Bone marrow (tissue), 2 donors: Measurements from ENCODE around the gene C1orf87.

Source experiments
- DNase-seq, 2 donors: peaks; one replicate each; lab custom pipeline; 2025; lab: John Stamatoyannopoulos, UW

Gene C1orf87

GRCh38 chr1:60063561-60063960, 10.0 kb downstream of the C1orf87 start:
- no peak for DNase-seq

- no peak for DNase-seq
Measured at GRCh38 chr1:60059468-60059867, 14.1 kb downstream of the C1orf87 start.

DNA sequence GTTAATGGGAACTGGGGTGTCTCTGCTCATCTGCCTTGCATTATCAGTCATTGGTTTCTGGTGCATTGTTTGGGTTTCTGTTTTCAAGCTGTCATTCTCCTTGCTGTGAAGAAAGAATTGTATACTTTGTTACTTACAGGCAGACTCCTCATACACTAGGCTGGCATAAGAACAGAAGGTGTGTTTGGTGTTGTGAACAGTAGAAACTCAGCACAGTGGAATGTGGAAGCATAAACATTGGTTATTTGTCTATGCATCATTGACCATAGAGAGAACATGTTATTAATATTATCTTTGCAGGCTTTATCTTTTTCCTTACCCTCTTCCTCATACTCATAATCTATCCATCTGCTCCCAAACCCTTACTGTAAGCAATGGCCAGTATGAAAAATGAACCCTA, 18.2 kb downstream of the C1orf87 start:
- DNase-seq = no peak

DNA sequence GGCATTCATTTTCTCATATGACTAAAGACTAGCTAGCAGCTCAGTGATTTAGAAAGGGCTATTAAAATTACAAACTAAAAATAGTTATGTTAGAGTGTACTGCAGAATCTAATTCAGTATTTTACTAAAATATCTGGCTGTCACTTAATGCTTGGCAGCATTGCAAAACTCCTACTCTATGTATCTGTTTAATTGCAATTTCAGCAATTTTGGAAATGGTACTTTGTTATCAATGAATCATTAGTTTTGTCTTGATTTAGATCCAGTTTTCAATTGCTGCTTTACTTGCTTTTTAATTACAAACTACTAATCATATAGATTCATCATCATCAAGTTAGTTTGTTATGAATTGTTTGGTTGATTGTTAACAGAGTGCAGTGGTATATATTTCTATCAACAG, 19.2 kb downstream of the C1orf87 start:
- DNase-seq = no peak

DNA sequence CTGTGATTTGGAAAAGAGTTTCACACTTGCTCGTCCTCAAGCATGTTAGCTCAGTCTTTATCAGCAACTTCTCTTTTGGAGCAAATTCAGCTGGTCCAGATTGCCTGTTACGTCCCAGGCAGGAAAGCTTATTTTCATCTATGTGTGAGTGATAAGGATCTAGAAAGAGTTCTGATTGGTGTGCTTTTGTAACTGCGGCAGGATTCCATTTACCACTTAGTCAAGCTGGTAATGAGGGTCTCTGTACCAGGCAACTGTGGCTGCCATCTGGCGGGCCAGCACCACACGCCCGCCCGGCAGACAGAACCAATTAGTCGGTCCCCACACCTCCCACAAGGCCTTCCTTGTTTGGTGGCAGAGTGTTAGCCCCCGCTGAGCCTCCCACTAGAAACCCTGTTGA, 21.0 kb downstream of the C1orf87 start:
- no peak for DNase-seq

GRCh38 chr1:60051191-60051590, 22.4 kb downstream of the C1orf87 start:
- no peak for DNase-seq

- DNase-seq = no peak
Measured at GRCh38 chr1:60049188-60049587, 24.4 kb downstream of the C1orf87 start.

- no peak for DNase-seq
Measured at GRCh38 chr1:60044881-60045280, 28.7 kb downstream of the C1orf87 start.

DNA sequence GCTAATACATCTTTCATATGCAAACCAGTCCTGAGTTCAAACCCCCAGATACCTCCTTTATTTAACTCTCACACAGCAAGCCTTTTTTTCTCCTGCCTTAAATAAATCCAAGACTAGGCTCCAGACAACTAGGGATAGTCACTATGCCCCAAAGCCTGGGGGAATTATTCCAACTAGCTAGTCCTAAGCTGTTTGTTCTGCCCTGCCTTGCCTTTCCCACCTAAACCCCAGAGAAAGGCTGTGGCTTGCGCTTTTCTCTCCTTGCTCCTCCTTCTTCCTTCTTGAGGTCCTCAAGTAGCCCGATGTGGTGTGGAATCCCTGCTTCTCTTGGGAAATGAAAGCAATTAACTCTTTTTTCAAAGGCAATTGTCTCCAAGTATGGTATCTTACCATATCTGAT, 31.8 kb downstream of the C1orf87 start:
- DNase-seq = no peak

- no peak for DNase-seq
Measured at GRCh38 chr1:60037669-60038068, 35.9 kb downstream of the C1orf87 start.

- no peak for DNase-seq
Measured at GRCh38 chr1:60036856-60037460, 36.6 kb downstream of the C1orf87 start.

DNA sequence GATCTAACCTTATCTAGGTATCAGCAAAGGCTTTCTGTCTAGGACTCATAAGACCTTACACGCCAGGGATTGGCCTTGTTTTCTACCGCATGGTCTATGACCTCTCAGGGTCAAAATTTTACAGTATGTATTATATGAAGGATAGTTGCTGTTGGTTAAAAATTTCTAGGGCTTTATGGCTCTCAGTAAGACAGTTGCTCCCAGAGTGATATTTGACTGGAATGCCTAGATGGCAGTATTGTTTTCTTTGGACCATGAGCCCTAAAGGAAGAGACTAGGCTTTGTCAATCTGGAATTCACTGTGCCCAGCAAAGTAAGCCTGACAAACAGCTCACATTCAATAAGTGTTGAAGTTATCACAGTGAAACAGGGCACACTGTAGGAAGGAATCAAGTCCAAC, 37.6 kb downstream of the C1orf87 start:
- DNase-seq = no peak

GRCh38 chr1:60034999-60035398, 38.6 kb downstream of the C1orf87 start:
- DNase-seq = no peak

GRCh38 chr1:60033066-60033465, 40.5 kb downstream of the C1orf87 start:
- DNase-seq = no peak

DNA sequence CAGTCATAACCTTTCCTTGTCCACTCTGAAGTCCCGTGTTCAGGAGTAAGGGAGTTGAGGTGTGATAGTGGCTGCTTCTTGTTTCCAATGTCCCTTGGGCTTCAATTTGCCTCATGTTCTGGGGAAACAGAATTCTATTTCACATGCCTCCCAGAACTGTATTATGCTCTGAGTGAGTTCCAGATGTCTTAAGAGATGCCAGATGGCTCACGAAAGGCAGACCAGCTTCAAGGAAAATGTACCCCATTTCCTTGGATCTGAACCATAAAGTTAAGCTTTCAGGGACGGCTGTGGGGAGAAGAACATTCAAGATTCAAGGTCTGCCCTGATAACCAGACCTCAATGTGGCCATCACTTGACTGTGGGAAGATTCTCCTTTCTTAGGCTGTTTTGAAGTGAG, 42.4 kb downstream of the C1orf87 start:
- no peak for DNase-seq

GRCh38 chr1:60025552-60025951, 48.0 kb downstream of the C1orf87 start:
- DNase-seq = no peak

GRCh38 chr1:60017508-60018205, 55.9 kb downstream of the C1orf87 start:
- DNase-seq = no peak

DNA sequence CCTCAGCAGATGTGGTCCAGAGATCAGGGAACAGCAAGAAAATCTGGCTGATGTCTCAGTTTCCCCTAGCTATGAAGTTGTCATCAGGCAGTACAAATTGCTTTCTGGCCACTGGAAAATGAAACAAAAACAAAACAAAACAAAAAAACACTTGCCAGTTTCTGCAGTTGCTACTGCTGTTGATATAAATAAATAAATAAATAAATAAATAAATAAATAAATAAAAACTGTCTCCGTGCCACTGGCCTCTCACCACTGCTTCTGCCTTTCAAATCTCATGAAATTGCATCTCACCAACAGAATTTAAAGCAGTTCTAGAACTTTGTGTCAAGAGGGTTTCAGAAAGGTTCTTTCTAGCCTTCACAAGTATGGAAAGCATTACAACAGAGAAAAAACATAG, 62.9 kb downstream of the C1orf87 start:
- DNase-seq = no peak

DNA sequence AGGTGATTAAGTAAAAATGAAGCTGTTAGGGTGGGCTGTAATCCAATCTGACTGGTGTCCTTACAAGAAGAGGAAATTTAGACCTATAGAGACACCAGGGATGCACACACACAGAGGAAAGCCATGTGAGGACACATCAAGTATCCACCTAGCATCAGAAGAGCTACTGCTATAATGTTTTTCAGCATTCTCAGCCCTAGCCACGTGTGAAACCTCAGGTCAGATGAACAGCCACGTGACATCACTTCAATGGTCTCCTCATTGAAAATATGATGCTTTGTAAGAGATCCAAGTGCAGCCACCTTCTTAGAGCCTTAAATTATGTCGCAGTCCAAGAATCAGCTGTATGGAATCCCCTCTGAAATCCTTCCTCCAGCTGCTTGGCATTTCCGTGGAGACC, 65.1 kb downstream of the C1orf87 start:
- no peak for DNase-seq

DNA sequence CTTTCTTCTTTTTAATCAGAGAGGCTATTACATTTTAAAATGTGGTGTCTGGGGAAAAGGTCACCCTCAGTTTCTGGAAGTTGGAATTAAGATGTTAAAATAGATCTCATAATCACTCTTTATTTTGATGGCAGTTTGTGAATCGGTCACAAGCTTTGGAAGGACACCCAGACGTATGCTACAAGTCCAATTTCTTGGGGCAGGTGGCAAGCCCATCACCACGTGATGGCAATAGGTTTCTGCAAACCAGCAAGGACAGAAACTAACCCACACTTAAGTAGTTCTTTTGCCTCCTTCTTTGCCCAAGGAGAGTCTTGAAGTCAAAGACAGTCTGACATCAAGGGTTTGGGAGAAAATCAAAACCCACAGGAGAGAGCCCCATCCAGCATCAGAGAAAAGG, 72.9 kb downstream of the C1orf87 start:
- no peak for DNase-seq

DNA sequence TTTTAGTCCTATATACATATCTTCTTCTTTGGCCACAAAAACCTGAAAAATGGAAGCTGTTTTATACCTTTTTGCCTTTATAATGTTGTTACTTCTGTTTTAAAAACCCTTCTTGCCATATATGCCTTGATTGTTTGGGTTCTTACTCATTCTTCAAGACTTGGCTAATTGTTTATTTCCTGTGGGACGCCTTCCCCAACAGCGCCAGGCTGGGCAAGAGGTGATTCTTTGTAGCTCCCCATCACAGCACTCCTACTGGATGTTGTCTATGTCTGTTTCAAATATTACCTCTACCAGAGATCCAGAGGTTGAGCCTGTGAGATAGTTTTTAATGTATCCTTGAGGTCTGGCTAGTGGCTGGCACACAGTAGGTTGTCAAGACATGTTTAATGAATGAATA, 73.8 kb downstream of the C1orf87 start:
- no peak for DNase-seq

DNA sequence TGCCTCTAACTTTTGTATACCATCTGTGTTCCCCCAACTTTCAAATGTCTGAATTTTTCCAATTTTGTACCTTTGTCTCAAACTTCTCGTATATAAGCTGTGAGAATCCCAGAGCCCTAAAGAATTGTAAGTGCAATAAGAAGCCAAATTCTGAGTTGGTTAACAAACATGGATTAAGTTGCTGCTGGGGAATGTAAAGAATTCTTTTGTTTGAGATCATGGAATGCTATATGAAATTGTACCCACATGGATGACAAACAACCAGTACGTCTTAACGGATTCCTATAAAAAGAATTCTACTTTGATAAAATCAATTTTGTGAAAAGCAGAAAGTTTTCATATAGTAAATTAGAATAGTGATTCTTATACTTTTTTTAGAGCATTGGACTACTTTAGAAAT, 74.6 kb downstream of the C1orf87 start:
- DNase-seq = no peak

DNA sequence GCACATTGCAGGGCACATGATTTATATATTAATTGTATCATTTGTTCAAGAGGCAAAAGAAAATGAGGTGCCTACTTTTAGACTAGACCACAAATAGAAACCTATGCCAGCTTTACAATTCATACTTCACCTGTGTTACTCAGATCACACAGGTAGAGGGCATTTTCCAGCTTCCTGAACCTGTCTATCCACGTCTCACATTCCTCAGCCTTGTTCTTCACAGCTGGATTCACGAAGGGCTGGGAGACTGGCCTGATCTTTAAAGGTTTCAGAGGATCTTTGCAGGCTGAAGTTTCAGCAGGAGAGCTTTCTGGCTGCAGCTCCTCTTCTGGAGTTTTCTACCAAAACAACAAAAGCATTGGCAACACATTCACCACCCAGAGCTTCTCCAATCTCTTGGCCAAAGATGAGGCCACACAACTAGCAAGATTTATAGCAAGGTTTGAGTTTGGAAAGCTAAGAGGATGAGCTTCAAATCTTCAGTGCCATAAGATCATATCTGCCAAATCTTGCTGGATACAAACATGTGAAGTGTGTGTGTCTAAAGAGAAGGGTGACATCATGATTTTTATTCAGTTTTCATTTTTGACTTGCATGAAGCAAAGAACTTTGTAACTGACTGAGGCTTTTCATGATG, 76.0 kb downstream of the C1orf87 start:
- DNase-seq = no peak
